PC-3 (cell line): ENCODE measurements around the gene HDLBP.

Source experiments
- EZH2 ChIP-seq: fragments of 300-600 bp; sonication (generic); IDR thresholded peaks from one replicate; pipeline ENCODE4 v1.6.1; 2017; ENCODE audit warnings: antibody characterized with exemption, mild to moderate bottlenecking, low read length; ENCODE audit not compliant: unreplicated experiment
- EZH2phosphoT487 ChIP-seq: fragments of 300-600 bp; sonication (generic); IDR thresholded peaks from 2 replicates; pipeline ENCODE4 v1.6.1; 2018; ENCODE audit warnings: mild to moderate bottlenecking, antibody characterized with exemption, low read length, borderline replicate concordance
- TF ChIP-seq, protein P1 (sequence below): fragments of 300-600 bp; sonication (generic); conservative IDR thresholded peaks from 2 replicates; pipeline ENCODE4 v1.5.1; 2017; ENCODE audit warnings: antibody characterized with exemption, low read depth, mild to moderate bottlenecking, low read length

DNA sequence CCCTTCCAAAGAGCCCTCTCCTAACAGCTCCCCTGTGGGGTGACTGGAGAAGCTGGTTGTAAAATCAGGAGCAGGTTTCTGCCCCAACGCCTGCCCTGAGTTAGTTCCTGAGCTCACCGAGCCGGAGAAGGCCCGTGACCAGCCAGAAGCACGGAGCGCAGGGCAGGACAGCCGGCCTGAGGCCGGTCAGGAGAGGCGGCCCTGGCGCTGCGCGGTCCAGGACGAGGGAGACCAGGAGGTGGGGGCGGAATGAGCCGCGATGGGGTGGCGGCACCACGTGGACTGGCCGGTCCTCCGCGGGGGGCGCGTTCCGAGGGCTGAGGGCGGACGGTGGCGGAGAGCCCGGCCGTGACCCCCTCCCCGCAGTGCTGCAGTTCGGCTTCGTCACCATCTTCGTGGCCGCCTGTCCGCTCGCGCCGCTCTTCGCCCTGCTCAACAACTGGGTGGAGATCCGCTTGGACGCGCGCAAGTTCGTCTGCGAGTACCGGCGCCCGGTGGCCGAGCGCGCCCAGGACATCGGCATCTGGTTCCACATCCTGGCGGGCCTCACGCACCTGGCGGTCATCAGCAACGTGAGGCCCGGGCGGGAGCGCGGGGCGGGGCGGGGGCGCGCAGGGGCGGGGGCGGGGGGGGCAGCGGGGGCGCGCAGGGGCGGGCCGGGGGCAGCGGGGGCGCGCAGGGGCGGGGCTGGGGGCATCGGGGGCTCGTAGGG is 98.0 kb downstream of the HDLBP start:
- TF ChIP-seq, protein P1, sequence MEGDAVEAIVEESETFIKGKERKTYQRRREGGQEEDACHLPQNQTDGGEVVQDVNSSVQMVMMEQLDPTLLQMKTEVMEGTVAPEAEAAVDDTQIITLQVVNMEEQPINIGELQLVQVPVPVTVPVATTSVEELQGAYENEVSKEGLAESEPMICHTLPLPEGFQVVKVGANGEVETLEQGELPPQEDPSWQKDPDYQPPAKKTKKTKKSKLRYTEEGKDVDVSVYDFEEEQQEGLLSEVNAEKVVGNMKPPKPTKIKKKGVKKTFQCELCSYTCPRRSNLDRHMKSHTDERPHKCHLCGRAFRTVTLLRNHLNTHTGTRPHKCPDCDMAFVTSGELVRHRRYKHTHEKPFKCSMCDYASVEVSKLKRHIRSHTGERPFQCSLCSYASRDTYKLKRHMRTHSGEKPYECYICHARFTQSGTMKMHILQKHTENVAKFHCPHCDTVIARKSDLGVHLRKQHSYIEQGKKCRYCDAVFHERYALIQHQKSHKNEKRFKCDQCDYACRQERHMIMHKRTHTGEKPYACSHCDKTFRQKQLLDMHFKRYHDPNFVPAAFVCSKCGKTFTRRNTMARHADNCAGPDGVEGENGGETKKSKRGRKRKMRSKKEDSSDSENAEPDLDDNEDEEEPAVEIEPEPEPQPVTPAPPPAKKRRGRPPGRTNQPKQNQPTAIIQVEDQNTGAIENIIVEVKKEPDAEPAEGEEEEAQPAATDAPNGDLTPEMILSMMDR = no peak
- no peak for TF ChIP-seq EZH2phosphoT487
- no peak for TF ChIP-seq EZH2
